RPMI7951 (cell line): ENCODE results near the gene TTC33. TPM values are rescaled to one million over a fixed set of nuclear protein-coding genes. Genes with fewer than 3 reads are reported as not detected.
"Not testable (repeated sequence)": the region's sequence is repeated elsewhere in the genome, so short reads cannot be mapped to it uniquely, and the experiment has no call there.

ENCODE experiments used
- DNase-seq: peaks from one replicate; pipeline ENCODE4 v3.0.0-alpha.2; 2012; ENCODE audit warnings: low read depth
- total RNA-seq: library from RNA; depleted of rRNA; stranded (reverse); fragments of >200 nt; shearing (Covaris generic); gene quantifications from 2 replicates; pipeline ENCODE4 v1.2.3, GENCODE V29; 2014

The TTC33 gene
- total RNA-seq, 1 experiment from 2014 or later = 19.5 TPM

DNA sequence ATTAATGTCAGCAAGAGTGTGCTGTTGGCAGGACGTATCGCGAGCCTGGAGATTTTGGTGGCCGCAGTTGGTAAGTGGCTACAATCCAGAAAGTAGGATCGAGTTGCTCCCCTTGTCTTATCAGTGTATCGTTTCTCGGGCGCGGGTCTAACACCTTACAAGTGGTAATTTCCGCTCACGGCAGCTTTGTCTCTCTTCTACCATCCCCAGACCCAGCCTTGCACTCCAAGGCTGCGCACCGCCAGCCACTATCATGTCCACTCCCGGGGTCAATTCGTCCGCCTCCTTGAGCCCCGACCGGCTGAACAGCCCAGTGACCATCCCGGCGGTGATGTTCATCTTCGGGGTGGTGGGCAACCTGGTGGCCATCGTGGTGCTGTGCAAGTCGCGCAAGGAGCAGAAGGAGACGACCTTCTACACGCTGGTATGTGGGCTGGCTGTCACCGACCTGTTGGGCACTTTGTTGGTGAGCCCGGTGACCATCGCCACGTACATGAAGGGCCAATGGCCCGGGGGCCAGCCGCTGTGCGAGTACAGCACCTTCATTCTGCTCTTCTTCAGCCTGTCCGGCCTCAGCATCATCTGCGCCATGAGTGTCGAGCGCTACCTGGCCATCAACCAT is 74.9 kb downstream of the TTC33 start:
- no peak for DNase-seq

DNA sequence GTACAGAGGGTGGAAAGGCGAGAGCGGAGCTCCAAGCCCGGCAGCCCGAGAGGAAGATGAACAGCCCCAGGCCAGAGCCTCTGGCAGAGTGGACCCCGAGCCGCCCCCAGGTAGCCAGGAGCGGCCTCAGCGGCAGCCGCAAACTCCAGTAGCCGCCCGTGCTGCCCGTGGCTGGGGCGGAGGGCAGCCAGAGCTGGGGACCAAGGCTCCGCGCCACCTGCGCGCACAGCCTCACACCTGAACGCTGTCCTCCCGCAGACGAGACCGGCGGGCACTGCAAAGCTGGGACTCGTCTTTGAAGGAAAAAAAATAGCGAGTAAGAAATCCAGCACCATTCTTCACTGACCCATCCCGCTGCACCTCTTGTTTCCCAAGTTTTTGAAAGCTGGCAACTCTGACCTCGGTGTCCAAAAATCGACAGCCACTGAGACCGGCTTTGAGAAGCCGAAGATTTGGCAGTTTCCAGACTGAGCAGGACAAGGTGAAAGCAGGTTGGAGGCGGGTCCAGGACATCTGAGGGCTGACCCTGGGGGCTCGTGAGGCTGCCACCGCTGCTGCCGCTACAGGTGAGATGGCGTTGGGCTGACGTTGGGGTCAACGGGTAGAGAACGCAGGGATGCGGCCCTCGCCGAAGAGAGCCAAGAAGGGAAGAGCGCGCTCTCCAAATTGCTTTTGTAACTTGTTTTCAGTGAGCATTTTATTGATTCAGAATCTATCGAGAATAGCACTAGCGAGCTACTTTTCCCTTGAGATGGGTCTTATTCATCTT is 75.7 kb downstream of the TTC33 start, which contains the start of gene PTGER4:
Gene PTGER4 (plus strand): TSS at position 3 of the 769 bp plus-strand sequence. CDS start 1,079 bp downstream, outside the sequence.
- DNase-seq = no peak

DNA sequence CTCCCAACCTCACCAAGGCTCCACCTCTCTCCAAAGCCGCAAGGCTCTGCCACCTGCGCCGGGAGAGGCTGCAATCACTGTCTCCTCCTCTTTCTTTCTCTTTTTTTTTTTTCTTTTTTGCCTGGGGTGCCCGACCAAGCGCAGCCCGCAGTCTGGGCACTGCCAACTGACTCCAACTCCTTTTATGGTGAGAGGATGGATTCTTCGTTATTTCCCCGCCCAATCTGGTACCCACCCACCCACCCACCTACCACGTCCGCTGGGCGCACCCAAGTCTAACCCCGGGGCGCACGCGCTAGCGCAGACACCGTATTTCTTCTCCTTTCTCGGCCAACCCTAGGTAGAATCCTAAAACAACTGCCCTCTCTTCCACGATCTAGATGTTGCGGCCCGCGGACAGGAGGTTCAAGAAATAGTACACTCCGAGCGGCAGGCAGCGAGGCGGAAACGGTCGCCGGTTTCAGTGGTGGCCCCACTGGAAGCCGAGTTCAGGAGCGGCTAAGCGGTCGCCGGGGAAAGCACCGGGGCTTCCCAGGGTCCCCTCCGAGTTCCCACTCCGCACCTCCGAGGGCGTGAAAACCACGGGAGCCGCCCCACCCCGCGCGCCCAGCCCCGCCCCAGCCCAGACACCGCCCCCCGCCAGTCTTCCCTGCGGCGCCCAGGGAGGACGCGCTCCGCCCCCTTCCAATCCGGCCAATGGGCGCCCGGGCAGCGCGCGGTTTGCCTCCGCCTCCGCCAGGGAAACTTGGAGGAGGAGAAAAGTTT is 76.4 kb downstream of the TTC33 start:
- peak; percentile 93 for DNase-seq

GRCh38 chr5:40678460-40679147 is 77.2 kb downstream of the TTC33 start:
- no peak for DNase-seq

DNA sequence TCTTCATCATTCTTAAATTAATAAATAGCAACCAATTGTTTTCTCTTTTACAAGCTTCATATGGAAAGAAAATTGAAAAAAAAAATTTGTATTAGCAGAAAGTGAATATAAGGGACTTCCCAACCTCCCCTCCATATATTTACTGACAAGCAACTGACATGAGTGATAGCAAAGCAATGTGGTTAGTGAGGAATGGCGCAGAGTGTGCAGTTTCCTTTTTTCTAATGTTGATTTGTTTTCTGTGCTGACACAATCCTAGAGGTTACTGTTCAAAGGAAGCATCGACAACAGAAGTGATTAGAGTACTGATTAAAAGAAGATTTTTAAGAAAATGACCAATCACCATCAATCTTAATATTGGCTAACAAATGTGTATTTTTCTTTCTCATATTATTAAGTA is 77.7 kb downstream of the TTC33 start:
- DNase-seq = no peak

DNA sequence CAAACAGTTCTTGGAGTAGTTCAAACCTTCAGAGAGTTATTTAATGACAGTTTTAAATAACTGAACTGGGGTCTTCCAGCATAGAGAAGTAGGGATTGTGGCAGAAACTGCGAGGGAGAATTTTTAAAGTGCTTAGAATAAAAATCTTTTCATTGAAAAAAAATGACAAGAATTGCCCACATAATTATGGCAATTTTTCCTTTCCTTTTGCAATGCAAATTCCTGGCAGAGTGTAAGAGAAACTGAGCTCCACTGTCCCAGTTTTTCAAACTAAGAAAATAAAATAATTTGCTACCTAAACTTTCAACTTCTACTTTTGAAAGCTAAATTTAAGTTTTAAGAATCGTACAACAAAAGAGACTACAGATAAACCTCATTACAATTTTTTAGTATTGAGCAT is 78.3 kb downstream of the TTC33 start:
- DNase-seq = no peak

GRCh38 chr5:40676613-40677343 is 79.0 kb downstream of the TTC33 start:
- DNase-seq = peak; percentile 82

- no peak for DNase-seq
Measured at GRCh38 chr5:40675396-40676133, 80.2 kb downstream of the TTC33 start.

- DNase-seq = no peak
Measured at GRCh38 chr5:40674661-40675235, 81.0 kb downstream of the TTC33 start.

DNA sequence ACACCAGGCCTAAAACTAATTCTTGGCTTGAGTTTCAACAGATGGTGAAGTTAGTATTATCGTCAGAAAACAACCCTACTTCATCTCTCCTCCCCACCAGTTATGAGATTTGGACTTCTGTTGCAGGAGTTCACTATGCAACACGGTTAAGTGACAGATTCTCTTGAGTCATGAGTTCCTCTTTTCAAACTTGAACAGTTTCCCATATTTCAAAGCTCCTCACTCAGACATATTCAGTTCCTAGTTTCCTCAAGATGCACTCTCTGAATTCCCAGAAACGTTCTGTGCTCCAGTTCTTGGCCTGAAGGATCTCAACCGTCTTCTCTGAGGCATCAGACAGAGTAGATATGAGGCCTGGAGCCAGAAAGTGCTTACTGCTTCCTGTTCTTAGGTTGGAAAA is 83.3 kb downstream of the TTC33 start:
- DNase-seq = no peak

DNA sequence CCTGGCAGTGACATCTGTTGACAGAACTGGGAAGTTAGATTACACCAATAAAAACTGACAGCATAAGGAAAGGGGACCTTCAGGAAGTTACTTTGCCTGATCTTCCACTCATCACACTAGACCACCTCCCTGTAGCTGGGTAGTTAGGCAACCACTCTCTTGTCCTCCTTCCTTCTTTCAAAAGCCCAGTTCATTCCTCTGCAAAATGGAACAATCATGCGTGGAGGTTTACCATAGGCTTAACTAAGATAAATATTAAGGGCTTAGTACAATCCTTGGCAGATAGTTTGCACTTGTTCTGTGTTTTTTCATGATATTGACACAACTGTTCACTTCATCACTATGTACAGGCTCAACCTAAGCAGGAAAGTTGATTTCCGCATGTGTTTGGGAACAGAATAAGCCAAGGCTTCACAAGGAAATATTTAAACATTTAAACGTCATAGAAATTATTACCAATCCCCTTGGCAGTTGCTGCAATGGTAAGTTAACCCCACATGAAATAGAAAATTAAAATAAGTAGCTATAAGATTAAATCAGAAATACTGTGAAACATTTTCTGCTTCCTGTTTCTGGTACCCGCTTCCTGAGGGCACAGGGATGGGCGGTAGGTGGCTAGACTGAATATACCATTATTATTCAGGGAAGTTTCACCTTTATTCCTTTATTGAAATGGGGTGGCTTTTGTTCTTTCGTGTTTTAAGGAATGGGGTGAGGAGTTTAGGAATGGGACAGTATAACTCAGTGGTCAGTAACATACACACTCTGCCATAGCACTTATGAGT is 86.0 kb downstream of the TTC33 start:
- DNase-seq = no peak

GRCh38 chr5:40667161-40667663 is 88.5 kb downstream of the TTC33 start:
- DNase-seq = no peak

DNA sequence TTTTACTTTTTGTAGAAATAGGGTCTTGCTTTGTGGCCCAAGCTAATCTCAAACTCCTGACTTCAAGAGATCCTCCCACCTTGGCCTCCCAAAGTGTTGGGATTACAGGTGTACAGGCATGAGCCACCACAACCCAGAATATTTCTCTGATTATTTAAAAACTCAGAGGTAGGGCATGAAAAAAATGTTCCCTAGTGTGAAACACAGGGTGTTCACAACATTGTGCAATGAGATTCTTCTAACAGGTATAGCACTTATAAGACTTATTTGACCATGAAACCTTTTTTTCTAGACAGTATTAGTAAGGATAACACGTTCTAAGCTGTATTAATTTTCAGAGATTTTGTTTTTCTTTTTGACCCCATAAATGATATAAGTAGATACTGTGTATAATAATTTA is 89.1 kb downstream of the TTC33 start:
- DNase-seq = no peak

- DNase-seq = no peak
Measured at GRCh38 chr5:40665635-40666298, 90.0 kb downstream of the TTC33 start.

GRCh38 chr5:40660751-40661150 is 95.0 kb downstream of the TTC33 start:
- DNase-seq = no peak

- no peak for DNase-seq
Measured at GRCh38 chr5:40656766-40657165, 99.0 kb downstream of the TTC33 start.

GRCh38 chr5:40656091-40656490 is 99.7 kb downstream of the TTC33 start:
- not testable (repeated sequence) for DNase-seq

DNA sequence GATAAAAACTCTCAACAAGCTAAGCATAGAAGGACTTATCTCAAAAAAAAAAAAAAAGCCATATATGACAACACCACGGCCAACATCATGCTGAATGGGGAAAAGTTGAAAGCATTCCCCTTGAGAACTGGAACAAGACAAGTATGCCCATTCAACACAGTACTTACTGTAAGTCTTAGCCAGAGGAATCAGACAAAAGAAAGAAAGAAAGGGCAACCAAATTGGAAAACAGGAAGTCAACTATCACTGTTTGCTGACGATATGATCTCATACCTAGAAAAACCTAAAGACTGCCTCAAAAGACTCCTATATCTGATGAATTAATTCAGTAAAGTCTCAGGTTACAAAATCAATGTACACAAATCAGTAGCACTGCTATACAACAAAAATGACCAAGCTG is 100.6 kb downstream of the TTC33 start:
- DNase-seq = no peak
